ENCODE data around the gene ATP5ME.
A peak's percentile ranks its signal among the peaks of the same experiment; 100 is the strongest.

The ATP5ME gene

DNA sequence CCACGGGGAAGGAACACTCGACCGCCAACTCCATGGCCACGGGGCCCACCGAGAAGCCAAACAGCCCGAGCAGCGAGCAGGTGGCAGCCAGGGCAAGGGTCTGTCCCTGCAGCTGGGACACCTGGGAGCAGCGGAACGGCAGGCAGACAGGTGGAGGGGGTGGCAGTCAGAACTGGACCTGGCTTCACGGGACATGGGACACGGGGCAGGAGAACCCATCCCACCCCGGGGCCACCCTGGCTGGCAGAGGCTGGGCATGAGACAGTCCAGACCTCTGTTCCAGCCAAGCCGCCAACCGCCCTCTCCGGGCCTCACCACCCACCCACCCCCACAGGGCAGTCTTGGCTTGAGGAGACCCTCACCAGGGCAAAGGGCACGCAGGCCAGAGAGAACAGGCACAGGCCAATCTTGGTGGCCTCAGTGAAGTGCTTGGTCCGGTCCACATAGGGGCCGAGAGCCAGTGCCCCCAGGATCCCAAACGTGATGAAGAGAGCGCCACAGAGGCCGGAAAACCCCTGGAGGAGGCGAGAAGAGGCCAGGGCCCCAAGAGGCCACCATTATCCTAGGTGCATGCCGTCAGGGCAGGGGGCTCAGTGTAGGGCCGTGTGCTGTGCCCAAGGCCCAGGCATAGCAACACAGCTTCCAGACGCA, 9.3 kb upstream of the ATP5ME start:
- no peak overlapping the region for H3K27ac ChIP-seq (ENCODE audit: low read depth, low read length, poor library complexity, severe bottlenecking)
- H3K79me2 ChIP-seq (ENCODE audit: insufficient read depth, low read length): no peaks in the 10 kb centered on the region
- H3K9me2 ChIP-seq (ENCODE audit: low read depth, low read length): no peaks in the 10 kb centered on the region
- no peaks in the 10 kb centered on the region for H3K36me3 ChIP-seq (ENCODE audit: insufficient read depth, low read length)
- no peak overlapping the region for H2AFZ ChIP-seq (ENCODE audit: low read length)
- H3K4me2 ChIP-seq (ENCODE audit: low read length): no peak overlapping the region
- H3F3A ChIP-seq (ENCODE audit: insufficient read depth, low read length): no peaks in the 10 kb centered on the region
- H3K27me3 ChIP-seq (ENCODE audit: insufficient read depth, low read length): no peaks in the 10 kb centered on the region; the same call in 1 of the 2 replicates
- no peak for TF ChIP-seq EZH2 (IDR thresholded peaks at IDR 0.05; ENCODE audit: borderline replicate concordance, low read length)
- TF ChIP-seq, protein P1, sequence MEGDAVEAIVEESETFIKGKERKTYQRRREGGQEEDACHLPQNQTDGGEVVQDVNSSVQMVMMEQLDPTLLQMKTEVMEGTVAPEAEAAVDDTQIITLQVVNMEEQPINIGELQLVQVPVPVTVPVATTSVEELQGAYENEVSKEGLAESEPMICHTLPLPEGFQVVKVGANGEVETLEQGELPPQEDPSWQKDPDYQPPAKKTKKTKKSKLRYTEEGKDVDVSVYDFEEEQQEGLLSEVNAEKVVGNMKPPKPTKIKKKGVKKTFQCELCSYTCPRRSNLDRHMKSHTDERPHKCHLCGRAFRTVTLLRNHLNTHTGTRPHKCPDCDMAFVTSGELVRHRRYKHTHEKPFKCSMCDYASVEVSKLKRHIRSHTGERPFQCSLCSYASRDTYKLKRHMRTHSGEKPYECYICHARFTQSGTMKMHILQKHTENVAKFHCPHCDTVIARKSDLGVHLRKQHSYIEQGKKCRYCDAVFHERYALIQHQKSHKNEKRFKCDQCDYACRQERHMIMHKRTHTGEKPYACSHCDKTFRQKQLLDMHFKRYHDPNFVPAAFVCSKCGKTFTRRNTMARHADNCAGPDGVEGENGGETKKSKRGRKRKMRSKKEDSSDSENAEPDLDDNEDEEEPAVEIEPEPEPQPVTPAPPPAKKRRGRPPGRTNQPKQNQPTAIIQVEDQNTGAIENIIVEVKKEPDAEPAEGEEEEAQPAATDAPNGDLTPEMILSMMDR (IDR thresholded peaks at IDR 0.05; ENCODE audit: low read length): no peak
- H3K9me3 ChIP-seq (ENCODE audit: low read length): no peaks in the 10 kb centered on the region
- H4K20me1 ChIP-seq (ENCODE audit: insufficient read depth, low read length): no peaks in the 10 kb centered on the region
- H3K4me1 ChIP-seq (ENCODE audit: insufficient read depth, low read length, severe bottlenecking): peaks cover 10% of the 10 kb centered on the region
- no peak overlapping the region for H3K4me3 ChIP-seq (ENCODE audit: low read depth, low read length, poor library complexity, severe bottlenecking)
- no peak overlapping the region for H3K9ac ChIP-seq (ENCODE audit: low read length)

DNA sequence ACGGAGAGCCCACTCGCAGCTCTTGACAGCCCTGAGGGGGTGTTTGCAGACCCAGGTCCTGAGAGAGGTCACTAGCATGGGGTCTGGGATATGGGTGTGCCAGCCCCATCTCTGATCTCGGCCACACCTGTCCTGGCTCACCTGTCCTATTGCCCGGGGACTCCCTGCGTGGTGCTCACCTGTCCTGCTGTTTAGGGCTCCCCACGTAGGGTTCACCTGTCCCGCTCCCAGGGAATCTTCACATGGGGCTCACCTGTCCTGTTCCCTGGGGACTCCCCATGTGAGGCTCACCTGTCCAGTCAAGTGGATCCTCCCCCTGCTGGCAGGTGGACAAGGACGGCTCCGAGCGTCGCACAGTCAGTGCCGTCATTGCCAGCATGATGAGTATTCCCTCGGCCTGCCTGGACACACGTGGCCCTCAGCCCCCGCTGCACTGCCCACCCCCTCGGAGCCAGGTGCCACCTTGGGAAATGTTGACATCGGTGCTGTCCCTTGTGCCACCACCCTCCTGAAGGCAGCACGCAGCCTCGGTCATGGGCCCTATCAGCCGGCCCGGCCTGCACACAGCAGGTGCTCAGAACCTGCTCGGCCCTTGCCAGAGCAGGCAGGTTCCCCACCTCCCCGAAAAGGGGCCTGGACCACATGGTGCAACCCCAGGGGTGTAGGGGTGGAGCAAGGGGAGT, 8.6 kb upstream of the ATP5ME start:
- no peaks in the 10 kb centered on the region for H3K9me3 ChIP-seq (ENCODE audit: low read length)
- H3K9ac ChIP-seq (ENCODE audit: low read length): no peak overlapping the region
- H3K79me2 ChIP-seq (ENCODE audit: insufficient read depth, low read length): no peaks in the 10 kb centered on the region
- no peak for TF ChIP-seq EZH2 (IDR thresholded peaks at IDR 0.05; ENCODE audit: borderline replicate concordance, low read length)
- TF ChIP-seq, protein P1 (IDR thresholded peaks at IDR 0.05; ENCODE audit: low read length): no peak
- H2AFZ ChIP-seq (ENCODE audit: low read length): no peak overlapping the region
- no peak overlapping the region for H3K27ac ChIP-seq (ENCODE audit: low read depth, low read length, poor library complexity, severe bottlenecking)
- H3K4me2 ChIP-seq (ENCODE audit: low read length): no peak overlapping the region
- H3K36me3 ChIP-seq (ENCODE audit: insufficient read depth, low read length): no peaks in the 10 kb centered on the region
- H3K27me3 ChIP-seq (ENCODE audit: insufficient read depth, low read length): no peaks in the 10 kb centered on the region; the same call in 1 of the 2 replicates
- no peaks in the 10 kb centered on the region for H3F3A ChIP-seq (ENCODE audit: insufficient read depth, low read length)
- H3K4me3 ChIP-seq (ENCODE audit: low read depth, low read length, poor library complexity, severe bottlenecking): no peak overlapping the region
- no peaks in the 10 kb centered on the region for H3K9me2 ChIP-seq (ENCODE audit: low read depth, low read length)
- no peaks in the 10 kb centered on the region for H4K20me1 ChIP-seq (ENCODE audit: insufficient read depth, low read length)
- H3K4me1 ChIP-seq (ENCODE audit: insufficient read depth, low read length, severe bottlenecking): peaks cover 17% of the 10 kb centered on the region

DNA sequence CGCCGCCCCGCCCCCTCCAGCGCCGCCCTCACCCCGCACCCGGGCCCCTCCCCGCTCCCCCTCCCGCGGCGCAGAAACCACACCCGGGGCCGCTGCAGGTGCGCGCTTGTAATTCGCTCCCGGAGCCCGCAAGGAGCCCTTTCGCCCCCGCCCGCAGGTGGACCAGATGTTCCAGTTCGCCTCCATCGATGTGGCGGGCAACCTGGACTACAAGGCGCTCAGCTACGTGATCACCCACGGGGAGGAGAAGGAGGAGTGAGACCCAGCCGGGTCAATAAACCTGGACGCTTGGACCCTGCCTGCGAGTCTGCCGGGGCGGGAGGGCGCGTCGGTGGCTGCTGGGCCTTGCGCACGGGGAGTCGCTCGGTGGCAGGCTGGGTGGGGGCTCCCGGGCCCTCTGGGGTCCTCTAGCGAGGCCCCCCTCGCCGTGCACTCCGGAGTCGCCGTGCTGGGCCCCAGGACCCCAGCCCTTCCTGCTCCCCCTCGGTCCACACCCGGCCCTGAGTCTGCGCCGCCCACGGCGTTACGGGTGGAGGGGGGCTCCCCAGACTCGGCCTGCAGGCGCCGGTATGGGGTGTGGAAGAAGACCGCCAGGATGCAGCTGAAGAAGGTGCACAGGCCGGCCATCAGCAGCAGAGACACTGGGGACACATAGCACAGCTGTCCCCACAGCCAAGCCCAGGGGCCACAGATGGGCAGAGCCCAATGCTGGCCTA, 7.8 kb upstream of the ATP5ME start:
- Histone ChIP-seq H3K9me3 (ENCODE audit: low read length) (no peaks in the 10 kb centered on the region), H3K27ac (ENCODE audit: low read depth, low read length, poor library complexity, severe bottlenecking) (no peak overlapping the region), H3K4me3 (ENCODE audit: low read depth, low read length, poor library complexity, severe bottlenecking) (peak overlapping the region; percentile 27), H3F3A (ENCODE audit: insufficient read depth, low read length) (no peaks in the 10 kb centered on the region), H3K79me2 (ENCODE audit: insufficient read depth, low read length) (no peaks in the 10 kb centered on the region), H3K4me2 (ENCODE audit: low read length) (peak overlapping the region; percentile 38; the same call in 1 of the 2 replicates), H3K9me2 (ENCODE audit: low read depth, low read length) (no peaks in the 10 kb centered on the region), H3K9ac (ENCODE audit: low read length) (no peak overlapping the region), H3K27me3 (ENCODE audit: insufficient read depth, low read length) (no peaks in the 10 kb centered on the region; the same call in 1 of the 2 replicates), H2AFZ (ENCODE audit: low read length) (no peak overlapping the region), H3K36me3 (ENCODE audit: insufficient read depth, low read length) (no peaks in the 10 kb centered on the region), H3K4me1 (ENCODE audit: insufficient read depth, low read length, severe bottlenecking) (peaks cover 25% of the 10 kb centered on the region), H4K20me1 (ENCODE audit: insufficient read depth, low read length) (no peaks in the 10 kb centered on the region)
- TF ChIP-seq, protein P1 (IDR thresholded peaks at IDR 0.05; ENCODE audit: low read length): no peak
- TF ChIP-seq EZH2 (IDR thresholded peaks at IDR 0.05; ENCODE audit: borderline replicate concordance, low read length): no peak

Data from OCI-LY1 (cell line).